Measurements from ENCODE around the gene RNF31.

DNA sequence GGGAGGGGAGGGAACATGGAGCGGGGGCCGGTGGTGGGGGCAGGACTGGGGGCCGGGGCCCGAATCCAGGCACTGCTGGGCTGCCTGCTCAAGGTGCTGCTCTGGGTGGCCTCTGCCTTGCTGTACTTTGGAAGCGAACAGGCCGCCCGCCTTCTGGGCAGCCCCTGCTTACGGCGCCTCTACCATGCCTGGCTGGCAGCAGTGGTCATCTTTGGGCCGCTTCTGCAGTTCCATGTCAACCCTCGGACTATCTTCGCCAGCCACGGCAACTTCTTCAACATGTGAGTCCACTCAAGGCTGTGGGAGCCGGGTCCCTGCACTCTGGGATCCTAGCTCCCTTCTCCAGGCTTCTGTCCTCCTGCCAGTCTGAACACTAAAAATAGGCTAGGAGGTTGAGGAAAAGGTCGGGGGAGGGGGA is 15.7 kb upstream of the RNF31 start:
- TF ChIP-seq, protein P1, sequence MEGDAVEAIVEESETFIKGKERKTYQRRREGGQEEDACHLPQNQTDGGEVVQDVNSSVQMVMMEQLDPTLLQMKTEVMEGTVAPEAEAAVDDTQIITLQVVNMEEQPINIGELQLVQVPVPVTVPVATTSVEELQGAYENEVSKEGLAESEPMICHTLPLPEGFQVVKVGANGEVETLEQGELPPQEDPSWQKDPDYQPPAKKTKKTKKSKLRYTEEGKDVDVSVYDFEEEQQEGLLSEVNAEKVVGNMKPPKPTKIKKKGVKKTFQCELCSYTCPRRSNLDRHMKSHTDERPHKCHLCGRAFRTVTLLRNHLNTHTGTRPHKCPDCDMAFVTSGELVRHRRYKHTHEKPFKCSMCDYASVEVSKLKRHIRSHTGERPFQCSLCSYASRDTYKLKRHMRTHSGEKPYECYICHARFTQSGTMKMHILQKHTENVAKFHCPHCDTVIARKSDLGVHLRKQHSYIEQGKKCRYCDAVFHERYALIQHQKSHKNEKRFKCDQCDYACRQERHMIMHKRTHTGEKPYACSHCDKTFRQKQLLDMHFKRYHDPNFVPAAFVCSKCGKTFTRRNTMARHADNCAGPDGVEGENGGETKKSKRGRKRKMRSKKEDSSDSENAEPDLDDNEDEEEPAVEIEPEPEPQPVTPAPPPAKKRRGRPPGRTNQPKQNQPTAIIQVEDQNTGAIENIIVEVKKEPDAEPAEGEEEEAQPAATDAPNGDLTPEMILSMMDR (IDR thresholded peaks at IDR 0.05; ENCODE audit: low read depth, low read length, poor library complexity, severe bottlenecking), result no peak
- no peak for TF ChIP-seq EZH2phosphoT487 (IDR thresholded peaks at IDR 0.05; ENCODE audit: borderline replicate concordance, low read length)
